HL-60 (cell line): ENCODE data around the gene IL17RA.

Experiments
- DNase-seq, 2 experiments: peaks; one replicate each; pipeline ENCODE4 v3.0.0-alpha.2; 2010 to 2020; ENCODE audit warnings: low read depth in 1 of 2, low spot score in 1 of 2
- H3K27ac ChIP-seq: fragments of 250-450 bp; sonication (Bioruptor Pico); replicated peaks from 2 replicates; pipeline ENCODE4 v1.5.1; 2020; ENCODE audit warnings: mild to moderate bottlenecking, moderate library complexity
- H3K27me3 ChIP-seq: fragments of 250-450 bp; sonication (Bioruptor Pico); 2 replicates; pipeline ENCODE4 v1.5.1; 2021; ENCODE audit warnings: mild to moderate bottlenecking, moderate library complexity; ENCODE audit not compliant: insufficient read depth, poor library complexity, severe bottlenecking
- H3K4me3 ChIP-seq: replicated peaks from 2 replicates; pipeline ENCODE4 v1.5.1; 2011; ENCODE audit warnings: mild to moderate bottlenecking, control low read depth, low read length; ENCODE audit not compliant: insufficient read depth
- GABPA ChIP-seq: IDR thresholded peaks from 2 replicates; pipeline ENCODE4 v1.6.1; 2012; ENCODE audit warnings: low read depth
- POLR2AphosphoS5 ChIP-seq: IDR thresholded peaks from 2 replicates; pipeline ENCODE4 v1.6.1; 2012; ENCODE audit warnings: low read depth
- SPI1 ChIP-seq: IDR thresholded peaks from 2 replicates; pipeline ENCODE4 v1.6.1; 2012; ENCODE audit warnings: low read depth, mild to moderate bottlenecking, borderline replicate concordance
- TF ChIP-seq, protein P1 (sequence below): IDR thresholded peaks from one replicate; pipeline ENCODE4 v1.5.1; 2011; ENCODE audit warnings: low read length, control low read depth, inconsistent platforms; ENCODE audit not compliant: insufficient read depth
- TF ChIP-seq, protein P2 (sequence below): IDR thresholded peaks from 2 replicates; pipeline ENCODE4 v1.6.1; 2012; ENCODE audit warnings: low read depth; ENCODE audit not compliant: insufficient replicate concordance

The IL17RA gene

DNA sequence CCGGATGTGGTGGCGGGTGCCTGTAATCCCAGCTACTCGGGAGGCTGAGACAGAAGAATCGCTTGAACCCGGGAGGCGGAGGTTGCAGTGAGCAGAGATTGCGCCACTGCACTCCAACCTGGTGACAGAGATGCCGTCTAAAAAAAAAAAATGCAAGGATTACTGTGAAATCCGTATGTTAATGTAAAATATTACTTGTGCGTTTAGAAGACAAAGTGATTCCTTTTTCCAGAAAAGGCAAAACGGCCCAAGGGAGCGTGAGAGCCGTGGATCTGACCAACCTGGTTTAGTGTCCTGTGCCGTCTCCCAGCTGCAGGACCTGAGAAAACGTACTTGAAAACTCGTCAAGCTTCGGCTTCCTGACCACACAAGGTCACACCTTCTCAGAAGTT lies 73.4 kb downstream of the IL17RA start:
- no peaks in the 10 kb centered on the region for H3K27me3 ChIP-seq
- peak overlapping the region; percentile 80 for H3K27ac ChIP-seq
- H3K4me3 ChIP-seq: peak overlapping the region; percentile 75
- peak in 1 of 2 experiments; percentile 7 for DNase-seq
- TF ChIP-seq GABPA (no peak), POLR2AphosphoS5 (no peak), SPI1 (no peak)
- TF ChIP-seq, protein P1, sequence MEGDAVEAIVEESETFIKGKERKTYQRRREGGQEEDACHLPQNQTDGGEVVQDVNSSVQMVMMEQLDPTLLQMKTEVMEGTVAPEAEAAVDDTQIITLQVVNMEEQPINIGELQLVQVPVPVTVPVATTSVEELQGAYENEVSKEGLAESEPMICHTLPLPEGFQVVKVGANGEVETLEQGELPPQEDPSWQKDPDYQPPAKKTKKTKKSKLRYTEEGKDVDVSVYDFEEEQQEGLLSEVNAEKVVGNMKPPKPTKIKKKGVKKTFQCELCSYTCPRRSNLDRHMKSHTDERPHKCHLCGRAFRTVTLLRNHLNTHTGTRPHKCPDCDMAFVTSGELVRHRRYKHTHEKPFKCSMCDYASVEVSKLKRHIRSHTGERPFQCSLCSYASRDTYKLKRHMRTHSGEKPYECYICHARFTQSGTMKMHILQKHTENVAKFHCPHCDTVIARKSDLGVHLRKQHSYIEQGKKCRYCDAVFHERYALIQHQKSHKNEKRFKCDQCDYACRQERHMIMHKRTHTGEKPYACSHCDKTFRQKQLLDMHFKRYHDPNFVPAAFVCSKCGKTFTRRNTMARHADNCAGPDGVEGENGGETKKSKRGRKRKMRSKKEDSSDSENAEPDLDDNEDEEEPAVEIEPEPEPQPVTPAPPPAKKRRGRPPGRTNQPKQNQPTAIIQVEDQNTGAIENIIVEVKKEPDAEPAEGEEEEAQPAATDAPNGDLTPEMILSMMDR: no peak
- TF ChIP-seq, protein P2, sequence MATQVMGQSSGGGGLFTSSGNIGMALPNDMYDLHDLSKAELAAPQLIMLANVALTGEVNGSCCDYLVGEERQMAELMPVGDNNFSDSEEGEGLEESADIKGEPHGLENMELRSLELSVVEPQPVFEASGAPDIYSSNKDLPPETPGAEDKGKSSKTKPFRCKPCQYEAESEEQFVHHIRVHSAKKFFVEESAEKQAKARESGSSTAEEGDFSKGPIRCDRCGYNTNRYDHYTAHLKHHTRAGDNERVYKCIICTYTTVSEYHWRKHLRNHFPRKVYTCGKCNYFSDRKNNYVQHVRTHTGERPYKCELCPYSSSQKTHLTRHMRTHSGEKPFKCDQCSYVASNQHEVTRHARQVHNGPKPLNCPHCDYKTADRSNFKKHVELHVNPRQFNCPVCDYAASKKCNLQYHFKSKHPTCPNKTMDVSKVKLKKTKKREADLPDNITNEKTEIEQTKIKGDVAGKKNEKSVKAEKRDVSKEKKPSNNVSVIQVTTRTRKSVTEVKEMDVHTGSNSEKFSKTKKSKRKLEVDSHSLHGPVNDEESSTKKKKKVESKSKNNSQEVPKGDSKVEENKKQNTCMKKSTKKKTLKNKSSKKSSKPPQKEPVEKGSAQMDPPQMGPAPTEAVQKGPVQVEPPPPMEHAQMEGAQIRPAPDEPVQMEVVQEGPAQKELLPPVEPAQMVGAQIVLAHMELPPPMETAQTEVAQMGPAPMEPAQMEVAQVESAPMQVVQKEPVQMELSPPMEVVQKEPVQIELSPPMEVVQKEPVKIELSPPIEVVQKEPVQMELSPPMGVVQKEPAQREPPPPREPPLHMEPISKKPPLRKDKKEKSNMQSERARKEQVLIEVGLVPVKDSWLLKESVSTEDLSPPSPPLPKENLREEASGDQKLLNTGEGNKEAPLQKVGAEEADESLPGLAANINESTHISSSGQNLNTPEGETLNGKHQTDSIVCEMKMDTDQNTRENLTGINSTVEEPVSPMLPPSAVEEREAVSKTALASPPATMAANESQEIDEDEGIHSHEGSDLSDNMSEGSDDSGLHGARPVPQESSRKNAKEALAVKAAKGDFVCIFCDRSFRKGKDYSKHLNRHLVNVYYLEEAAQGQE: no peak

DNA sequence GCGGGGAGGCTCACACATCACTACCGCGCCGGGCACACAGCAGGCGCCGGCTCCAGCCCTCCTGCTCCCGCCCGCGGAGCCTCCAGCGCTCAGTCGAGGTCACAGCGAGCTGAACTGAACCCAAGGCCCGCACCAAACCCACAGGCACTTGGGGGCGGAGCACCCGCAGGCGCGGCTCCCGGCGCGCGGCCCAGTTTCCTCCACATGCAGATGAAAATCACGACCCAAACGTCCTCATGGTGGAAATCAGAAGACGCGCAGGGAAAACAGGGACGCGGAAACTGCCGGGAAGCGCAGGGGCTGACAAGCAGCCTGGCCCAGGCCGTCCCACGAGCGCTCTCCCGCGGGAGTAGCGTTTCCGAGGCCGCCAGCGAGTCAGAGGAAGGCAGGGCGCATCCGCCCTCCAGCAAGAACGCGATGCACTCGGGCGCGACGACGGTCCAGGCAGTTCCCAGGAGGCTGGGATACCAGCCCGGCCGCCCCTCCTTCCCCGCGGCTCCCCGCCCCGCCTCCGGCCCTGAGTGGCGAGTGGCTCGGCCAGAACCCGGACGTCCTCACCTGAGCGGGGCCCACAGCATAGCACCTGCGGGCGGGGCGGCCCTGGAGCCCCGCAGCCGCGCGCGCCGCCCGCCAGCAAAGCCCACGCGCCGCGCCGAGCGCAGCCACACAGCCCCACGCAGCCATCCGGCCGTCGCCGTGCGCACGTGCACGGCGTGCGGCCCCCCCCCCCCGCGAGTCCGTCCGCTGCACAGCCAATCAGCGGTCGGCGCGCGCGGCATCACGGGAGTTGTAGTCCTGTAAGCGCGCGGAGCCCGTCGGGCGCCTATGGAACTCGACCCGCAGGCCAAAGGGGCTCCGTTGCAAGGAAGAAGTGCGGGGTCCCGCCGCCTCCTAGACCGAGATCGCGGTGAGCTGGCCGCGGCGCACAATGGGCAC lies 74.0 kb downstream of the IL17RA start, which contains the start of gene HDHD5:
Gene HDHD5 (minus strand): TSS at position 710 of the 936 bp plus-strand sequence. CDS start 26 bp downstream, at position 684.
- DNase-seq: peak; percentile 68 to 82
- peak within 1 kb of the TSS; percentile 80 for H3K27ac ChIP-seq
- peak within 1 kb of the TSS; percentile 75 for H3K4me3 ChIP-seq
- H3K27me3 ChIP-seq: no peaks in the 10 kb centered on the region
- TF ChIP-seq POLR2AphosphoS5: 0 out of 2 replicates have a peak, but pooled peaks have one; percentile 26
- TF ChIP-seq, protein P2: no peak

DNA sequence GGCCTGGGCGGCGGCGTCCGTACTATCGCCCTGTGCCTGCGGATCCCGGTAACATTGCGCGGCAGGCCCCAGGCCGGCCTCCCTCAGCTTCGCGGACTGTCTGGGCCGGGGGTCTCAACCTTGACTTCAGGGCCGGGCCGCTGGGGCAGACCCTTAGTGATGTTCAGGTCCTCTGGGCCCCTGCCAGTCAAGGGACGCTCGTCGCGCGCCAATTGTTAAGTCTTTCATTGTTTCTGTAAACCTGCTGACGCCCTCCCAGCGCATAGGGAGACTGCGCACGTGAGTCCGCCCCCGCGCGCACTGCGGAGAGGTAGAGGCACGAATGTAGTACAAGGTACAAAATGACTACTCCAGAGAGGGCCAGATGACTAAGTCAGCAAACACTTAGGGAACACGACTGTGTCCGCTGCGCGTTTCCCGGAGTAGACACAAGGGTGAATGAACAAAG lies 74.7 kb downstream of the IL17RA start:
- peak in 1 of 2 experiments; percentile 10 for DNase-seq
- peak overlapping the region; percentile 52 for H3K4me3 ChIP-seq

More for the DNA sequence above, 74.7 kb downstream of the IL17RA start:
- TF ChIP-seq, protein P2: no peak
- TF ChIP-seq SPI1: no peak
- TF ChIP-seq, protein P1: no peak
- no peak; the same call in 1 of the 2 replicates for TF ChIP-seq POLR2AphosphoS5
- no peak for TF ChIP-seq GABPA
- peak overlapping the region; percentile 76 for H3K27ac ChIP-seq
- no peaks in the 10 kb centered on the region for H3K27me3 ChIP-seq
